Panc1 (cell line): ENCODE measurements around the gene HMSD. TPM values are rescaled to one million over a fixed set of nuclear protein-coding genes. Genes with fewer than 3 reads are reported as not detected.

Source experiments
- ATAC-seq: fragments of 200-7000 bp; cut with Tn5 transposase; 2 replicates; pipeline ENCODE4 v1.9.1; 2020; ENCODE audit warnings: mild to moderate bottlenecking, moderate library complexity
- BruUV-seq: library from RNA; stranded (reverse); fragments of 400-500 nt; replicated peaks from 2 replicates; lab custom pipeline; 2021; lab: Mats Ljungman, UMichigan
- CTCF ChIA-PET: fragments of 300-600 bp; sonication (Branson Sonifier 250); formaldehyde crosslinking; loops from one replicate; lab custom pipeline; 2022; ENCODE audit warnings: antibody characterized with exemption; lab: Charles Lee
- POLR2A ChIA-PET: fragments of 300-600 bp; sonication (Branson Sonifier 250); formaldehyde crosslinking; loops from one replicate; lab custom pipeline; 2022; ENCODE audit warnings: antibody characterized with exemption; lab: Charles Lee
- DNase-seq: peaks from one replicate; pipeline ENCODE4 v3.0.0-alpha.2; 2010; ENCODE audit warnings: low read depth, low spot score
- H3K27ac ChIP-seq: 2 replicates; pipeline ENCODE4 v1.5.1; 2011; ENCODE audit warnings: mild to moderate bottlenecking, low read length, inconsistent platforms
- H3K27me3 ChIP-seq: fragments of 200-500 bp; sonication (Bioruptor generic); 2 replicates; pipeline ENCODE4 v1.6.0; 2014; ENCODE audit warnings: low read length, inconsistent platforms; ENCODE audit not compliant: control insufficient read depth, insufficient read depth
- H3K36me3 ChIP-seq: fragments of 200-500 bp; sonication (Bioruptor generic); 2 replicates; pipeline ENCODE4 v1.5.1; 2014; ENCODE audit warnings: inconsistent platforms, mild to moderate bottlenecking, low read length, moderate library complexity; ENCODE audit not compliant: control insufficient read depth, insufficient read depth
- H3K4me1 ChIP-seq: 2 replicates; pipeline ENCODE4 v1.5.1; 2011; ENCODE audit warnings: inconsistent platforms, mild to moderate bottlenecking, low read length, moderate library complexity; ENCODE audit not compliant: control insufficient read depth, insufficient read depth
- H3K4me3 ChIP-seq, 2 experiments: 2 replicates each; pipeline ENCODE4 v1.5.1; 2011 to 2012; ENCODE audit warnings: low read depth in 2 of 2, low read length in 2 of 2, mild to moderate bottlenecking in 2 of 2, inconsistent platforms in 1 of 2, moderate library complexity in 1 of 2
- H3K9me3 ChIP-seq: fragments of 200-500 bp; sonication (Bioruptor generic); 2 replicates; pipeline ENCODE4 v1.5.1; 2014; ENCODE audit warnings: low read depth, mild to moderate bottlenecking, inconsistent platforms, low read length, moderate library complexity; ENCODE audit not compliant: control insufficient read depth, insufficient read depth
- CTCF ChIP-seq: fragments of 450-650 bp; IDR thresholded peaks from 2 replicates; pipeline ENCODE4 v1.5.1; 2017; ENCODE audit warnings: mild to moderate bottlenecking
- POLR2AphosphoS5 ChIP-seq: IDR thresholded peaks from 2 replicates; pipeline ENCODE4 v1.6.1; 2012; ENCODE audit warnings: mild to moderate bottlenecking, low read depth, low read length, moderate library complexity
- REST ChIP-seq, 2 experiments: IDR thresholded peaks; 2 replicates each; pipeline ENCODE4 v1.6.1; 2011 to 2012; ENCODE audit warnings: low read depth in 2 of 2, control low read depth in 1 of 2, low read length in 1 of 2, mild to moderate bottlenecking in 1 of 2, moderate library complexity in 1 of 2; ENCODE audit not compliant: insufficient read depth in 1 of 2
- SIN3A ChIP-seq: IDR thresholded peaks from 2 replicates; pipeline ENCODE4 v1.6.1; 2012; ENCODE audit warnings: low read depth, mild to moderate bottlenecking, low read length, moderate library complexity, borderline replicate concordance; ENCODE audit not compliant: insufficient read depth
- TCF7L2 ChIP-seq: IDR thresholded peaks from 2 replicates; pipeline ENCODE4 v1.6.1; 2011; ENCODE audit warnings: mild to moderate bottlenecking, low read depth, low read length, inconsistent platforms
- in situ Hi-C: cut with HindIII; loops from 2 replicates; pipeline ENCODE4 v1.10.0; 2016; ENCODE audit warnings: low sequenced_read_pairs, low pct_unique_long_range_greater_than_20kb
- intact Hi-C: fragments of 100-400 bp; cut with micrococcal nuclease; formaldehyde crosslinking; loops from one replicate; pipeline ENCODE4 v1.10.0; 2022; ENCODE audit not compliant: unreplicated experiment
- total RNA-seq: library from RNA; stranded (reverse); gene quantifications from one replicate; pipeline ENCODE4 v1.2.1, GENCODE V29; 2021; ENCODE audit not compliant: unreplicated experiment

HMSD gene
- total RNA-seq, 1 experiment from 2014 or later, result 1.3 TPM

GRCh38 chr18:63904694-63905093, 44.4 kb upstream of the HMSD start:
- H3K4me3 ChIP-seq, result no peak overlapping the region
- H3K4me1 ChIP-seq, result no peaks in the 10 kb centered on the region
- no peaks in the 10 kb centered on the region for H3K9me3 ChIP-seq
- in situ Hi-C loops, result no loop called here
- BruUV-seq, result no TSS peak
- intact Hi-C loops, result no loop called here
- ChIA-PET POLR2A (no interaction called here), CTCF (no interaction called here)
- H3K27ac ChIP-seq, result no peak overlapping the region
- H3K27me3 ChIP-seq, result no peaks in the 10 kb centered on the region
- ATAC-seq (no peak), DNase-seq (no peak)
- TF ChIP-seq TCF7L2 (no peak), SIN3A (no peak), CTCF (no peak), REST (IDR thresholded peaks at IDR 0.05; ENCODE audit: insufficient read depth in 1 of 2, low read depth in 2 of 2, low read length in 1 of 2) (no peak), POLR2AphosphoS5 (no peak)
- H3K36me3 ChIP-seq, result no peaks in the 10 kb centered on the region

- in situ Hi-C loops, result no loop called here
- DNase-seq (no peak), ATAC-seq (no peak)
- H3K4me3 ChIP-seq, result no peak overlapping the region
- POLR2A ChIA-PET, result no interaction called here
- no TSS peak for BruUV-seq
- CTCF ChIA-PET, result no interaction called here
- no peaks in the 10 kb centered on the region for H3K36me3 ChIP-seq
- no peaks in the 10 kb centered on the region for H3K4me1 ChIP-seq
- H3K9me3 ChIP-seq, result no peaks in the 10 kb centered on the region
- TF ChIP-seq SIN3A, result no peak
- TF ChIP-seq CTCF, result no peak
- TF ChIP-seq TCF7L2, result no peak
- no peak for TF ChIP-seq REST (IDR thresholded peaks at IDR 0.05; ENCODE audit: insufficient read depth in 1 of 2, low read depth in 2 of 2, low read length in 1 of 2)
- no peaks in the 10 kb centered on the region for H3K27me3 ChIP-seq
- intact Hi-C loops, result no loop called here
- H3K27ac ChIP-seq, result no peak overlapping the region
Observed at GRCh38 chr18:63905361-63905760, 43.7 kb upstream of the HMSD start.
